Measurements from ENCODE around the gene CFHR2. TPM values are rescaled to one million over a fixed set of nuclear protein-coding genes. Genes with fewer than 3 reads are reported as not detected.
"Not testable (repeated sequence)": the region's sequence is repeated elsewhere in the genome, so short reads cannot be mapped to it uniquely, and the experiment has no call there.

Gene CFHR2
- total and polyA plus RNA-seq, 2 donors (not counting 1 experiment from before 2014, with no cell fraction given): not detected

- H3K4me1 Mint-ChIP-seq; H3K9ac ChIP-seq (ENCODE audit: low read length); H3K27ac ChIP-seq (ENCODE audit: low read length in 2 of 2); H3K27ac Mint-ChIP-seq; H2AFZ ChIP-seq (ENCODE audit: insufficient read depth, low read depth, low read length, poor library complexity, severe bottlenecking); H3K4me3 Mint-ChIP-seq; DNase-seq; ATAC-seq (ENCODE audit: low read depth); POLR2A ChIA-PET; H4K20me1 ChIP-seq (ENCODE audit: control insufficient read depth, insufficient read depth, low read length, poor library complexity, severe bottlenecking); H3K4me1 ChIP-seq (ENCODE audit: control insufficient read depth in 2 of 2, insufficient read depth in 2 of 2, low read length in 2 of 2); H3K36me3 ChIP-seq (replicated peaks in 1 of 2; ENCODE audit: control extremely low read depth in 1 of 2, control insufficient read depth in 1 of 2, extremely low read depth in 1 of 2, insufficient read depth in 2 of 2, low read length in 1 of 2); H3K79me2 ChIP-seq (ENCODE audit: control insufficient read depth, insufficient read depth, low read length); H3K27me3 Mint-ChIP-seq; H3K9me3 Mint-ChIP-seq (ENCODE audit: insufficient read depth); intact Hi-C loops (cut with micrococcal nuclease); H3K9me3 ChIP-seq (ENCODE audit: control extremely low read depth in 1 of 3, control insufficient read depth in 2 of 3, insufficient read depth in 1 of 3, low read length in 2 of 3); CTCF ChIA-PET; H3K4me2 ChIP-seq (replicated peaks; ENCODE audit: low read depth, low read length, poor library complexity, severe bottlenecking); H3K27me3 ChIP-seq (replicated peaks in 1 of 4; ENCODE audit: control extremely low read depth in 1 of 4, control insufficient read depth in 3 of 4, insufficient read depth in 4 of 4, low read length in 3 of 4); H3K4me3 ChIP-seq (ENCODE audit: control extremely low read depth in 1 of 5, extremely low read depth in 1 of 5, insufficient read depth in 1 of 5, low read depth in 2 of 5, low read length in 4 of 5): not testable (repeated sequence)
- 68% methylated on average over 4 of the region's 11 CpGs for WGBS (ENCODE audit: insufficient coverage)
These were observed 48.5 kb downstream of the CFHR2 start for GRCh38 chr1:196991919-196992651.

DNA sequence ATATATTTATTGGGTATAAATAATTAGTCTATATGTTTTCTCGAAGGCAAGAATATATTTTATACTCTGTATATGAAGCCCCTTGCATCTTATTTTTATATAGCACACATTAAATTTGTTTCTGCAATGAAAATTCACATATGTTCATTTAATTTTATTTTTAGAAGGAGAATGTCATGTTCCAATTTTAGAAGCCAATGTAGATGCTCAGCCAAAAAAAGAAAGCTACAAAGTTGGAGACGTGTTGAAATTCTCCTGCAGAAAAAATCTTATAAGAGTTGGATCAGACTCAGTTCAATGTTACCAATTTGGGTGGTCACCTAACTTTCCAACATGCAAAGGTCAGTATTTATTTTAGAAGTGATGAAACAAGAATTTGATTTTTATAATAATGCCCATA lies 50.4 kb downstream of the CFHR2 start:
- no peak overlapping the region for H3K9ac ChIP-seq (ENCODE audit: low read length)
- H2AFZ ChIP-seq (ENCODE audit: insufficient read depth, low read depth, low read length, poor library complexity, severe bottlenecking): no peak overlapping the region
- H3K4me2 ChIP-seq (replicated peaks; ENCODE audit: low read depth, low read length, poor library complexity, severe bottlenecking): no peak overlapping the region
- H3K4me3 ChIP-seq (ENCODE audit: control extremely low read depth in 1 of 5, extremely low read depth in 1 of 5, insufficient read depth in 1 of 5, low read depth in 2 of 5, low read length in 4 of 5): no peak overlapping the region
- WGBS (ENCODE audit: insufficient coverage): no CpG with 5 or more reads among the region's 2 CpGs
- Mint-ChIP-seq H3K4me3 (no peak overlapping the region), H3K27me3 (no peaks in the 10 kb centered on the region), H3K4me1 (no peaks in the 10 kb centered on the region), H3K9me3 (ENCODE audit: insufficient read depth) (peaks cover 3% of the 10 kb centered on the region), H3K27ac (no peak overlapping the region)
- ATAC-seq (ENCODE audit: low read depth): no peak
- H3K79me2 ChIP-seq (ENCODE audit: control insufficient read depth, insufficient read depth, low read length): no peaks in the 10 kb centered on the region
- DNase-seq: no peak
- ChIA-PET POLR2A (no interaction called here), CTCF (no interaction called here)
- intact Hi-C loops (cut with micrococcal nuclease): no loop called here
- no peak overlapping the region for H3K27ac ChIP-seq (ENCODE audit: low read length in 2 of 2)
- H3K36me3 ChIP-seq (replicated peaks in 1 of 2; ENCODE audit: control extremely low read depth in 1 of 2, control insufficient read depth in 1 of 2, extremely low read depth in 1 of 2, insufficient read depth in 2 of 2, low read length in 1 of 2): no peaks in the 10 kb centered on the region
- no peaks in the 10 kb centered on the region for H3K27me3 ChIP-seq (replicated peaks in 1 of 4; ENCODE audit: control extremely low read depth in 1 of 4, control insufficient read depth in 3 of 4, insufficient read depth in 4 of 4, low read length in 3 of 4)
- H4K20me1 ChIP-seq (ENCODE audit: control insufficient read depth, insufficient read depth, low read length, poor library complexity, severe bottlenecking): no peaks in the 10 kb centered on the region
- no peaks in the 10 kb centered on the region for H3K4me1 ChIP-seq (ENCODE audit: control insufficient read depth in 2 of 2, insufficient read depth in 2 of 2, low read length in 2 of 2)
- TF ChIP-seq EZH2 (IDR thresholded peaks at IDR 0.05; ENCODE audit: borderline replicate concordance, insufficient read depth, low read depth, low read length, poor library complexity, severe bottlenecking) (no peak), CTCF (IDR thresholded peaks at IDR 0.05) (no peak)
- H3K9me3 ChIP-seq (ENCODE audit: control extremely low read depth in 1 of 3, control insufficient read depth in 2 of 3, insufficient read depth in 1 of 3, low read length in 2 of 3): peaks cover 0 to 6% (median 0%) of the 10 kb centered on the region in 3 donors
